Measurements from ENCODE around the gene RFNG.

The RFNG gene

DNA sequence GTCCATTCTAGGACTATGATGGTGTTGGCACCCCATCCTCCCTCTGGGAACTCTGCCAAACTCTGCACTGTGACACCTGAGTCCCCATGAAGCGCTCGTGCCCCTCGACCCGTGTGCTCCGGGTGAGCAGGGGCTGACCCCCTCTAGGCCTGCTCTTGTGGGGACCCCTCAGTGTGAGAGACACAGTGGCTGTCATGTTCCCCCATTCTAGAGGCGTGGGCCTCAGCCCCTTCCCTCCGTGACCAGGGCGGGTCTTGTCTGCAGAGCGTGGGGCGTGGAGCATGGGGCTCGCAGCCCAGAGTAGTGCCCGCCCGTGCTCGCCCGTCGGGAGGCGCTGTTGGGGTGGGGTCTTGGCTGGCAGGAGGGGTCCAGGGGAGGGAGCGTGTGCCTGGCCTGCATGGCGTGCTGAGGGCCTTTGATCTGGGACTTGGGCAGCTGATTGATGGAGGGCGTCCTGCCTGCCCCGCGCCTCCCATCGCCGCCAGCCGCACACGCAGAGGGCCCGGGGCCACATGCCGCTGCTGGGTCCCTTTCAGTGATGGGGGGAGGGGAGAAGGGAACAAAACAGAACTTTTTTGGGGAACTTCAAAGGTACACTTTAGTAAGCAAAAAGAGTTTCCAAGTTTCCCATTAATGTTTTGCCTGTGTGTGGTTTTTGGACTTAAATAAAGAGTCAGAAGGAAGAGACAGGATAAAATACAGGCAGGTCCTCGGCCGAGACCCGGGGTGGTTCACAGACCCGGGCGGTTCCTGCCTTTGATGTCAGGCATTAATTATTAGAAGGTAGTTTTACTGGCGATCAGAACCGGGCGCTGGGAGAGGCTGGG is 51.4 kb downstream of the RFNG start:
- no peak for DNase-seq (ENCODE audit: low read depth in 2 of 2)

- no peak for DNase-seq (ENCODE audit: low read depth in 2 of 2)
These were observed 52.0 kb downstream of the RFNG start for GRCh38 chr17:81999587-81999975.

- no peak for DNase-seq (ENCODE audit: low read depth in 2 of 2)
These were observed 52.7 kb downstream of the RFNG start for GRCh38 chr17:81998691-81999438.

DNA sequence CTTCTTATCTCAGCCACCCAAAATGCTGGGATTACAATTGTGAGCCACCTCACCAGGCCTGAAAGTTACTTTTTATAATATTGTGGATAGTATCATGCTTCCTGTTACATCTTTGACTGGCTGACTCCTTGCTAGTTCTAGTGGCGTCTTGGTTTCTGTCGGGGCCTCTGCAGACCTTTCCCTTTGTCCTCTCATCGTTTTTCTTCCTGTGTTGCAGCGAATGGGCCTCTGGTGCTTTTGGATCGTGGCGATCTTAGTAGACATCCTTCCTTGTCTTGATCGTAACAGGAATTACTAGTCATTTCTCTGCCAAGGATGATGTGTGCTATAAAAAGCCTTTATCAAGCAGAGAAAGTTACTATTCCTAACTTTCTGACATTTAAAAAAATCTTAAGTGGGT is 53.4 kb downstream of the RFNG start:
- DNase-seq (ENCODE audit: low read depth in 2 of 2), result no peak

Measured in stimulated activated CD4-positive, alpha-beta T cell treated with anti-CD3 and anti-CD28 coated beads, Interleukin-15, amount 100 ng/mL, for 48 hours (primary cell).